Jurkat, Clone E6-1 (cell line): ENCODE measurements around the gene GARIN3.
"Not testable (repeated sequence)": the region's sequence is repeated elsewhere in the genome, so short reads cannot be mapped to it uniquely, and the experiment has no call there.

Experiments used
- DNase-seq: peaks from one replicate; pipeline ENCODE4 v3.0.0-alpha.2; 2011; ENCODE audit warnings: low read depth, low spot score
- H3K4me3 ChIP-seq: 2 replicates; pipeline ENCODE4 v1.5.1; 2011; ENCODE audit warnings: mild to moderate bottlenecking, low read length, control low read depth, moderate library complexity

GARIN3 gene

DNA sequence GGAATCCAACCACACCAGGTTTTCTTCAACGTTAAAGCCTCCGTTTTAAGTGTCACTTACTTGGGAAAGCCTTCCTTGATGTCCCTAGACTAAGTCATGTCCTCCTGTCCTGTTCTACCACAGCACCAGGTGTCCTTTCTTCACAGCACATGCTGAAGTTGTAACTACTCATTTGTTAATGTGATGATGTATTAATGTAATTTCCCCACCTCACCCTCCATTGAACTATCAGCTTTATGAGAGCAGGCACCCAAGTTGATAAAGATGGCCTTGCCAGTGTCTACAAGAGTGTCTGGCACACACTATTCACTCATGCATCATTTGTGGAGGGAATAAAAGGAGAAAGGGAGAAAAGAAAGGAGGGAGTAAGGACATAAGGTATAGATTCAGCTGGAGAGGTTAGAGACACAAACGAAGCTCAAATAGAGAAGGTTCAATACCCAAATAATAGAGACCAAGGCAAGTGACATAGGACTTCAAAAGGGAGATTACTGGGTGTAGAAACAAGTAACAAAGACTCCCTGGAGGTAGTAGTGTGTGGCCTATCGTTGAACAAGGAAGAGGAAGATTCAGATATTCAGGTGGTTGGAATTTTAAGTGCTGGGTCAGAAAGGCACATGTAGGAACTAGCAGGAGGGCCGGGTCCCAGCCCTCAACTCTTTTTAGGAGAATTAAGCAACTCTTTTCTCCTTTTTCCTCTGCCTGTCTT is 21.1 kb upstream of the GARIN3 start:
- no peak overlapping the region for H3K4me3 ChIP-seq
- DNase-seq: no peak

DNA sequence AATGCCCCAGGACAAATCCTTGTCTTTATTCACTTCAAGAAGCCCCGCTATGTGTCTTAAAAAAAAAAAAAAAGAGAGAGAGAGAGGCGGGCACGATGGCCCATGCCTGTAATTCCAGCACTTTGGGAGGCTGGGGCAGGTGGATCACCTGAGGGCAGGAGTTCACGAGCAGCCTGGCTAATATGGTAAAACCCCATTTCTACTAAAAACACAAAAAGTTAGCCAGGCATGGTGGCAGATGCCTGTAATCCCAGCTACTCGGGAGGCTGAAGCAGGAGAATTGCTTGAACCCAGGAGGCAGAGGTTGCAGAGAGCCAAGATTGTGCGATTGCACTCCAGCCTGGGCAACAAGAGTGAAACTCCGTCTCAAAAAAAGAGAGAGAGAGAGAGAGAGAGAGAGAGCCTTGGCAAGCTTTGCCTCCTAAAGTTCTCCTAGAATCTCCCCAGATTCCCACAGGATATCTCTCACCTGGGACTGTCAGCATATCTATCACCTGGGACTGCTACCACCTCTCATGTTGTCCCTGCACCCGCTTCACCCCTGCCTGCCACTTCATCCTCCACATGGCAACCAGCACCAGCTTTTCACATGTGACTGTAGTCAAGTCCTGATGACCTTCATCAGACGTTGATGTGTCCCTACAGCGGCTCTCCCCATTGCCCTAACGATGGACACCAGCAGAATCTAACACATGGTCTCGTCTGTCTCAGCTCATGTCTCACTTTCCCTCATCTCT is 20.4 kb upstream of the GARIN3 start:
- DNase-seq: no peak
- no peak overlapping the region for H3K4me3 ChIP-seq

DNA sequence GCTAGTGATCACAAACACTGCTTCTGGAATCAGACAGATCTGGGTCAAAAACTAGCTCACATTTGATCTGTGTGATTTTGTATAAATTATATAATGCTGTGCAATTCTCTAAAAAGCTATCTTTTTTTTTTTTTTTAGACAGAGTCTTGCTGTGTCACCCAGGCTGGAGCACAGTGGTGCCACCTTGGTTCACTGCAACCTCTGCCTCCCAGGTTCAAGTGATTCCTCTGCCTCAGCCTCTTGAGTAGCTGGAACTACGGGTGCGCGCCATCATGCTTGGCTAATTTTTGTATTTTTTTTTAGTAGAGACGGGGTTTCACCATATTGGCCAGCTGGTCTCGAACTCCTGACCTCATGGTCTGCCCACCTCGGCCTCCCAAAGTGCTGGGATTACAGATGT is 19.1 kb upstream of the GARIN3 start:
- DNase-seq: not testable (repeated sequence)

DNA sequence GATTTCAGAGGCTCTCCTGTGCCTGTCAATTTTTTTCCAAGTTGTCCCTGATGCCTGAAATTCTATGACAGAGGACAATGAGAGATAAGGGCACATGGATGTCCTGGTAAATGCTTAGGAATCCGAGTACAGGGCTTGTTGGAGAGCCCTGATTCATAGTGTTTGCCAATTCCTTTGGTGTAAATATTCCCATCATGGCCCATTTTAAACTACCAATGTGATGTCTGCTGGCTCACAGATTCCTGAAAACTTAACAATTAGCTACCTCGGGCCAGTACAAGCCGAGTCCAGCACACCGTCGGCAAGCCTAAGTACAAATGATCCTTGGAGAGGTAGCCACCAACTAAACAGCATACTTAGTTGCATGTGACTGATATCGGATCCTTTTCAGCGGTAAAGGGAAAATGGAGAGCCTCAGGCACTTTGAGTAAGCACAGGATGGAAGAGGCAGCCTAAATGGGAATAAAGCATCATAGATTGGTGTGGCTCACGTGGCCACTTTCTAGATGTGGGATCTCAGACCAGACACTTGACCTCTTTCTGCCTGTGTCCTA is 18.1 kb upstream of the GARIN3 start:
- no peak overlapping the region for H3K4me3 ChIP-seq
- no peak for DNase-seq

More for the DNA sequence above, 19.1 kb upstream of the GARIN3 start:
- not testable (repeated sequence) for H3K4me3 ChIP-seq

DNA sequence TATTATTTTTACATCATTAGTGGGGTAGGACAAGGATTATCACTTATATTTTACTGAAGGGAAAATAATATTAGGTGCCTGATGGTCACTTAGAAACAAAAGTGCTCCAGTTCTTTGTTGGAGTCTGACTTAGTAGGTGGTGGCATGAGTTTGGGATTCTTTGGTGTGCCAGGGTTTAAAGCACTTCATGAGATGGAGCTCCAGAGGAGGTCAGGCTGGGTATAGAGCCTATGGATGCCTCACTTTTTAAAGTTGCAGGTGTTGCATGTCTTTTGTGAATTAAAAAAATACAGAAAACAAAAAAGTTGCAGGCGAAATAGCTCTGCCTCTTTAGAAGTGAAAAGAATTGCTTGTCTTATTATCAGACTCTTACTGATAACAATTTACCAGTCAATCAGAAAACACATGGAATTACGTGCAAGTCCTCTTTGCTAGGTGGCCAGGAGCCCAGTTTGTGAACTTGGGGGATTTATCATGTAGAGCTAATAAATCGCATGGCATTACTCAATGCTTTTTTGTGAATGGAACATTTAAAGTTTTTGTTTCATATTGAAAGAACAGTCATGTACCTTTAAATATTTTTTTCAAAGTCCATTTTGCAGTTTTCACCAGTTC is 16.2 kb upstream of the GARIN3 start:
- no peak for DNase-seq
- H3K4me3 ChIP-seq: peak overlapping the region; percentile 62

DNA sequence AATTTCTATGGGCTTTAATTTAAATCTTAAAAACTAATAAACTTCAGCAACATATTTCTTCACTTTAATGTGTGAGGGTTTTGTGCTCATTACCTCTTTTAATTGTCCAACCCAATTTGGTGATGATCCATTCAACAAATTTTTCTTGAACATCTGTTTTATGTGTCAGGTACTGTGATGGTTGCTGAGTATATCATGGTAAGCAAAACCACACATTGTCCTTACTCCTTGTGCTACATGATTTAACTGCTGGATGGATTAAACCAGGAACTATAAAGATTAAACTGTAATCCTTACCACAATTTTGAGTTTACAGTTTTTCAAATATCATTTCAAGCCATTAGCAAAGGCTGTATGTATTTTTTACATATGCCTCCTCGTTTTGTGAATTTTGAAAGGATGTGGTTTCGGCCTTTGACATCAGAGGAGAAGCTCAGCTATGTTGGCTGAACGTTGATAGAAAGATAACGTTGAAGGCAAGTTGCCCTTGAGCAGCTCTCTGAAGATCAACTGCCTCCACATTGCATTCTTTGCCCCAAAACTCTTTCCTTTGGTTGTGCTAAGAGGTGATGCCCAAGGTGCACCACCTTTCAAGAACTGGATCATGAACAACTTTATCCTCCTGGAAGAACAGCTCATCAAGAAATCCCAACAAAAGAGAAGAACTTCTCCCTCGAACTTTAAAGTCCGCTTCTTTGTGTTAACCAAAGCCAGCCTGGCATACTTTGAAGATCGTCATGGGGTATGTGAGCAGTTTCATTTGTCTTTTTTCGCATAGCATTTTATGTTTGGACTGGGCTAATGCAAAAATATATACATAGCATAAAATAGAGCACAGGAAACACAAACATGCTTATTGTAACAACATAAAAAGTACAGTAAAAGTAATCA is 14.6 kb upstream of the GARIN3 start, which contains the start of gene ITK:
ITK (plus strand) TSS at position 467 of the 891 bp plus-strand sequence; CDS start at position 605, 138 bp downstream.
- DNase-seq: peak; percentile 94
- H3K4me3 ChIP-seq: peak within 1 kb of the TSS; percentile 62

DNA sequence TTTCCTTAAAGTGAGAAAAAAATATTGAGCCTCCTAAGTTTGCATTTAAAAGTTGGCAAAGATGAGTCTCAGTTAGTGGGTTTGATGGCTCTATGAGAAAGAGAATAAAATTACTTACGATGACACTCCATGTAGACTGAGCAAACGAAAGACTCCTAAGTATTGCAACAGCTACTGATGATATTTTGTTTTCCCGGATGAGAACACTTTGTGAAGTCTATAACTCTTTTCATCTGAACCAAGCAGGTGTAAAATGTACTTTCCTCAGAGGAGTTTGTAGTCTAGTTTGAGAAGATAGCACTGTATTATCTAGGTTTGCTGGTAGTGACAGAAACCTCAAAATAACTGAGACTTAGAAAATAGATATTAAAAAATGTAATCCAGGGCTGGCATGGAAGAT is 12.9 kb upstream of the GARIN3 start:
- no peak overlapping the region; the same call in 1 of the 2 replicates for H3K4me3 ChIP-seq
- peak; percentile 68 for DNase-seq

DNA sequence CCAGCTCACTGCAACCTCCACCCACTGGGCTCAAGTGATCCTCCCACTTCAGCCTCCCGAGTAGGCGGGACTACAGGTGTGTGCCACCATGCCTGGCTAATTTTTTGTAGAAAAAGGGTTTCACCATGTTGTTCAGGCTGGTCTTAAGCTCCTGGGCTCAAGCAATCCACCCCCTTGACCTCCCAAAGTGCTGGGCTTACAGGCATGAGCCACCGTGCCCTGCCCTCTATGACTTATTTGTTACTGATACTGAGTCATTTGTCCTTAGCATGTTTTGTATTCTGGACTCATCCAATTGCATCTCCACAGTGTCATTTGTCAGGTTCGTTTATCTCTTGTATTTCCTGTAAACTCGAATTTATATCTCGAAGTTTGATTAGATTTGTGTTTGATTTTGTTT is 11.9 kb upstream of the GARIN3 start:
- DNase-seq: no peak

DNA sequence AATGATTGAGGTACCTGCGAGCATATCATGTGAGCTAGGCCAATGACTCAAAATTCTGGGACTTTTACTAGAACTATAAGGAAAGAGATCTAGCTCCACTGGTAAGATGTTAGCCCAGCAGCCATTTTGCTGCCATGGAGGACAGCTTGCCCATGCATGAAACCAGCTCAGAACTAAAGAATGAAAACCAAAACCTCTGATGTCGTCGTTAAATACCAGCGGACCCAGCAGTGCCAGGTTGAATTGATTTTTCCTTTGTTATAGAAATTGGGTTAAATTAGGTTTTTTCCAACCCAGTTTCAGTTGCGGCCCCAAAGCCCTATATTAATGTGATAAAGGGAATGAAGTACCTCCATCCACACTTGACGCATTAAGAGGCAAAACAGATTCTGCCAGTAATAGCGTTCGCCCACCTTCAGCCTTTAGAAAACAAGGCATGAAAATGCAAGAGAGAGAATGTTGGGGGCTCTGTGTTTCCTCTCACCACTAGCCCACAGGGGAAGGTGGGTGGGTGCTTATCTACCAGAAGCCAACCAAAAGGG is 9.1 kb upstream of the GARIN3 start:
- no peak overlapping the region for H3K4me3 ChIP-seq
- DNase-seq: no peak

More for the DNA sequence above, 11.9 kb upstream of the GARIN3 start:
- no peak overlapping the region for H3K4me3 ChIP-seq

DNA sequence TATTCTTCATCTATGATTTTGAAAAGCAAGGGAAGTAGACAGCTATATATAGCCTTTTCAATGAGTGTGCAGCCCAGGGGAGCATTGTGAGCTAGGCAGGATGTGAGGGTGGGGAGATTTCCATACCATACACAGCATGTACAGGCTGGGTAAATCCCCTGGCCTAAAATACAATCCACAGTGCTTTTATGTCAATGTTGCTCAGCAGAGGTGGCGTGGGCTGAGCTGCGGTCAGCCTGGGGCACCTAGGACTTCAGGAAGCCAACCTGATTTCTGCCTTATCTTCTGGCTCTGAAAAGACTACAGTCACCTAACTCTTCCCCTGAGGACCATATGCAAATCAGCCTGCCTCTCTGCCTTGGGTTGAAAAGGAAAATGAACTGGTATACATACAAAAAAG is 6.3 kb upstream of the GARIN3 start:
- peak; percentile 69 for DNase-seq
- H3K4me3 ChIP-seq: no peak overlapping the region

DNA sequence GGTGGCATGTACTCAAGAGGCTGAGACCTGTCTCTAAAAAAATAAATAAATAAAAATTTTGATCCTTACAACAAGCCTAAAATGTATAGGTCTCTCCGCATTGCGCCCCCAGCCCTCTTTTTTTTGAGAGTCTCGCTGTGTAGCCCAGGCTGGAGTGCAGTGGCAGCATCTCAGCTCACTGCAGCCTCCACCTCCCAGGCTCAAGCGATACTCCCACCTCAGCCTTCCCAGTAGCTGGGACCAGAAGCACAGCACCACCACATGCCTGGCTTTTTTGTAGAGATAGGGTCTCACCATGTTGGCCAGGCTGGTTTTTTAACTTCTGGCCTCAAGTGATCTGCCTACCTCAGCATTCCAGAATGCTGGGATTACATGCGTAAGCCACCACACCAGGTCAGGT is 2.2 kb upstream of the GARIN3 start:
- no peak for DNase-seq
- no peak overlapping the region for H3K4me3 ChIP-seq

DNA sequence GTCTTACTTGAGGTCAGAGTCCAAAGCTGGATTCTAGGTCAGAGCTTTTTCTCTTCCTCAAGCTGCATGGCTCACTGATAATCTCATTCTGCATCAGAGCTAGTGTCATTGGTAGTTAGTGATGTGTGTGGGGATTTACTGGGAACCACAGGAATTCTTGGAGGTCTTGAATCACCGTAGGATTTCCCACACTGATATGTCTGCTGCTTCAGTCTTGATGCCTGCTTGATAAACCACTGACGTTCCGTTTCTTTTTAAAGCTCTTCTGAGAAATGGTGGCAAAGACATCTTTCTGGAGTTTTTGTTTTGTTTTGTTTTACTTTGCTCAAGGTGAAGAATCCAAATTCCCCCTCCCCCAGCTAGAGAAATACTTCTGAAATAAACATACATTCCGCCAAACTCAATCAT is 1.2 kb upstream of the GARIN3 start:
- no peak overlapping the region for H3K4me3 ChIP-seq
- DNase-seq: no peak

DNA sequence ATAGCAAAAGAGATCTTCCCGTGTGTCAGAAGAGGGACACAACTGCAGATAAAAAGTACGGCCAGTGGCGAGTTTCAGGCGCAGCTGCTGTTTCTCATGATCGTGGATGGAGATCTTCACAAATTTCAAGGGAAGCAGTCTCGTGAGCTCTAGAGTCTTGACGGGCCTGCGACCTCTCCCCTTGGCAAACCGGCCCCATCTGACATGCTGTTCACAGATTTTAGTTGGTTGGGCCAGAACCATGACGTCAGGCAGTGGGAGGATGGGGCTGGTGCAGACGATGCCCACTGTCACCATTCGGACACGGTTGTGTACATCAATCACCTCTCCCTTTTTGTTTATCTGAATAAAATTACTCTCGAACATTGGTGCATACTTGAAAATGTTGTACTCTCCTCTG is 396 bp downstream of the GARIN3 start:
- DNase-seq: no peak
- no peak overlapping the region for H3K4me3 ChIP-seq

DNA sequence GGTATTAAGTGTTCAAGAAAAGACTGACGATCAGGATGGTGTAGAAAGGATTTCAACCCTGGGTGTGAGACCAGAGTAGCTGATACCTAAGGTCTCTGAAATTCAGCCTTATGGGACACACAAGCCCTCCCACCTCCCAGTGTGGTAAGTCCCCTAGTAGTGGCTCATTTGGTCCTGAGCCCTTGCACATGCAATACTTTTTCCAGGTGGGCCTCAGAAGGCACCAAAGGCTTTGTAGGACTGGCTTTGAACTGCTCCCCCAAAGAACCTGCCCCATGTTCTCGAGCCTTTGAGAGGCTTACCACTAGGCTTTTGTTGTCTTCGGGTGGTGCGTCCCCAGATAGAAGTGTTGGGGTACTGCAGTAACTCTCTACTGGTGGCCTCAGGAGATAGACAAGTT is 803 bp downstream of the GARIN3 start:
- no peak overlapping the region for H3K4me3 ChIP-seq
- no peak for DNase-seq

DNA sequence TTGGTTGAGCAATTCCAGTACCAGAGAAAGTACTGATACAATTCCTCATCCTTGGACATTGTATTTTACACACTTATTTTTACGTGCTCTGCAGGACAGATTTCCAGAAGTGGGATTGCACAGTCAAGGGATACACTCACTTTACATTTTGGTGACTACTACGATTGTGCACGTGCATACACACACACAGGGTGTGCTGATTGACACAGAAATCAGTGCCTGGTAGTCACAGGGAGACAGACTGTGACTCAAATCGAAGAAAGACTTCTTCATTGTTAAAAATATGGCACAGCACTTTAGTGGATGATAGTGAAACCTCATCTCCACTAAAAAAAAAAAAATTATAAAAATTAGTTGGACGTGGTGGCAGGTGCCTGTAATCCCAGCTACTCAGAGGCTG is 1.5 kb downstream of the GARIN3 start:
- no peak for DNase-seq
- H3K4me3 ChIP-seq: no peak overlapping the region

DNA sequence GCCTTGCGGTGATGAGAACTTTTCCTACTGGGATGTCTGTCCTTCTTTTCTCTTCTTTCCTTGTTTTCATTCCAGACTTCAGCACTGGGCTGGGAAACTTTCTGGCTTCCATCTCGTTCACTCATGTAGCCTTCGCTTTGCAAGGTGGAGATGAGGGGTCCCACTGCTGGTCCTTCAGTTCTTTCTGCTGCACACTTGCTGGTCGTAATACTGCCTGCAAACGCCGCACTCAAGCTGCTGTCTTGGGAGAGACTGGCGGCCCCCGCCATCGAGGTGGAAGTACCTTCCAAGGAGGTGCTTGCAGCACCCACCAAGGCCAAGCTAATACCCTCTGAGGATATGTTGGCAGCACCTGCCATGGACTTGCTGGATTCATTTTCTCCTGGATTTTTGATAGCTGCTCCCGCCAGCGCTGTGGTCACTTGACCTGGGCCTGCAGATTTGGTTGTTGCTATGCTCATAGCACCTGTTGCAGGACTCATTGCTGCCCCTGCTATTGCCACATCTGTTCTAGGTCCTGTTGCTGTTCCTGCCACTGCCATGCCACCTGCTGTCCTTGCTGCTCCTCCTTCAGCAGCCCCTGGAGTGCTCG is 3.0 kb downstream of the GARIN3 start:
- H3K4me3 ChIP-seq: no peak overlapping the region
- DNase-seq: no peak

DNA sequence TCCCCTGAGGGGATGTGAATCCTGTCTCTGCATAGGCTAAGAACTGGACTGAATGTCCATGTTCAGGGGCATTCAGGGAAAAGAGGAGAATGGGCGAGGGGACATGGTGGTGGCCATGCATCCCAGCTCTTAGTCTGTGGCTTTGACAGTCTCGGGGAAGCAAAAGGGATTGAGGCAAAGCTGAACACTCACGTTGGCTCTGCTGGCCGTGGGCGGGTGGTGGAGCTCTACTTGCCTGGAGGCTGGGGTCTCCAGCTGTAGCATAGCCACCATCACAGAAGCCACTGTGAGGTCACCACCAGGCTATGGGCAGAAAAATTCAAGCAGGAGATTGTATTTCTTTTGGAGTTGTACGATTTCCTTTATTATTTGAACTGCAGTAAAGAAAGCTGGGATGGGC is 4.1 kb downstream of the GARIN3 start:
- H3K4me3 ChIP-seq: no peak overlapping the region
- DNase-seq: no peak

DNA sequence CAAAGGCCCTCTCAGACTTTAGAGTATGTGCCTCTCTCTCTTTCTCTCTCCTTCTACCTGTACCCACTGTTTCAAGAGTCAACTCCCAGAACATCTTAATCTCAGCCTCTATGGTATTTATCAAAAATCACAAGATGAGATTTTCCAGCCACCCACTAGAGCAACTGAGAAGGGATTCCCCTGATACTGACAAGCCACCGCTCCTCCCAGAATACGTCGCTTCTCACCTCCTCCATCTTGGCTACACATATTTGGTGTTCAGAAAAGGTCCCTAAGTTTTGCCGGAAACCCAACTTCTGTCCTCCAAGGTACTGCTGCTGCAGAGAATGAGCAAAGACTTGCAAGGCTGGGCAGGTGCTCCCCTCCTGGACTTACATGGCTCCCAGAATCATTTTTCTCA is 6.1 kb downstream of the GARIN3 start:
- no peak overlapping the region for H3K4me3 ChIP-seq
- no peak for DNase-seq
